IPS-18a (cell line): ENCODE results near the gene NRCAM.

Source experiments
- H3K27ac ChIP-seq: one replicate; pipeline ENCODE4 v1.5.1; 2013; ENCODE audit warnings: low read length
- H3K27me3 ChIP-seq: one replicate; pipeline ENCODE4 v1.6.1; 2013; ENCODE audit warnings: mild to moderate bottlenecking, low read length; ENCODE audit not compliant: control insufficient read depth, insufficient read depth
- H3K36me3 ChIP-seq: one replicate; pipeline ENCODE4 v1.6.1; 2013; ENCODE audit warnings: low read depth, low read length; ENCODE audit not compliant: control insufficient read depth
- H3K4me1 ChIP-seq: one replicate; pipeline ENCODE4 v1.6.1; 2013; ENCODE audit warnings: low read depth, low read length; ENCODE audit not compliant: control insufficient read depth
- H3K4me3 ChIP-seq: one replicate; pipeline ENCODE4 v1.5.1; 2013; ENCODE audit warnings: low read length
- H3K9ac ChIP-seq: one replicate; pipeline ENCODE4 v1.6.1; 2013; ENCODE audit warnings: mild to moderate bottlenecking, low read length, moderate library complexity
- H3K9me3 ChIP-seq: one replicate; pipeline ENCODE4 v1.6.1; 2013; ENCODE audit warnings: low read depth, low read length; ENCODE audit not compliant: control insufficient read depth

Gene NRCAM

GRCh38 chr7:108291791-108292440, 164.3 kb downstream of the NRCAM start:
- Histone ChIP-seq H3K27ac (no peak overlapping the region), H3K36me3 (no peaks in the 10 kb centered on the region), H3K4me3 (no peak overlapping the region), H3K9me3 (no peaks in the 10 kb centered on the region), H3K9ac (no peak overlapping the region), H3K27me3 (no peaks in the 10 kb centered on the region), H3K4me1 (peaks cover 19% of the 10 kb centered on the region)

DNA sequence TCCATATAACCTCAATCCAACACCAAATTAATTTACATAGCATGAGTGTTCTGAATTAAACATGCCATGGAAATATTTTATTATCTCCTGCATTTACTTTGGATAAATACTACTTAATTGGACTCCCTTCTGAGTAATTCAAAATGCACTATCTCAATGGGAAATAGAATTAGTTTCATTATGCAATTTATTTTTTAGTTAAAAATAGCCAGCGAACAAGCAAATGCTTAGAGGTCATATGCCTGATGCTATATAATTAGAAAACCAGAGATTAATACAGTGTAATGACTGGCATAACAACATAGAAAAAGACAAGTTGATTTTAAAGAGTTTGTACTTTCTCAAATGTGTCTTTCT, 165.1 kb downstream of the NRCAM start:
- no peak overlapping the region for H3K4me3 ChIP-seq
- no peak overlapping the region for H3K27ac ChIP-seq
- no peaks in the 10 kb centered on the region for H3K36me3 ChIP-seq
- H3K4me1 ChIP-seq, result peaks cover 19% of the 10 kb centered on the region
- H3K9me3 ChIP-seq, result no peaks in the 10 kb centered on the region
- H3K9ac ChIP-seq, result no peak overlapping the region
- no peaks in the 10 kb centered on the region for H3K27me3 ChIP-seq

DNA sequence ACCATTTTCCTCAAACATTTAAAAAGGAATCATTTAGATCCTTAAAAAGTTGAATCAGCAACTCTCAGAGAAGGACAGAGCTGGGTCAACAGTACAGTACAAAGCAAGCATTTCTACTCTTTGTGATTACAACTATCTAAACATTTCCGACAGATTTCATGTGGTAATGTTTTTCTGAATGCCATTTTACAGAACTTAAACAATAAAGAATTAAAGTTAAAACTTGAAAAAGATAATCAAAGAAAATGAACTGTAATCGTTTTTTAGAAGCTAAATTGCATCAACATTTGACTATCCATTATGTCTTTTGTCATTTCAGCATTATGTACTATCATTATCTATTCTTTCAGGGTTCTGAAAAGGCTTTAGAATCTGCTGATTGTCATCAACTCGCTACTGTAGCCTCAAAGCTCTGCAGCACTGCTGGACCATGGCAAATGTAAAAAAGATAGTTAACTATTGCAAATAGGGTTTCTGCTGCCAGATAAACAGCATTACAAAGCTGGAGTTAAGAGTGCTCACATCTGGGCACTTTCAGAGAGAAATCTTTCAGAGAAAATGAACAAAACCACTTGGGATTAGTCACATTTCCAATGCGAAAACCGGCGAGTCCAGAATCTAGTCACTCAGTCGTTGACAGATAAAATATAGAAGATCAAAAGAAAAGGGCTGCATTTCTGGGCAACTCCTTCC, 165.6 kb downstream of the NRCAM start:
- Histone ChIP-seq H3K4me1 (peaks cover 19% of the 10 kb centered on the region), H3K27ac (no peak overlapping the region), H3K9me3 (no peaks in the 10 kb centered on the region), H3K27me3 (no peaks in the 10 kb centered on the region), H3K4me3 (no peak overlapping the region), H3K36me3 (no peaks in the 10 kb centered on the region), H3K9ac (no peak overlapping the region)

GRCh38 chr7:108289852-108290251, 166.4 kb downstream of the NRCAM start:
- no peaks in the 10 kb centered on the region for H3K36me3 ChIP-seq
- H3K9ac ChIP-seq, result no peak overlapping the region
- no peaks in the 10 kb centered on the region for H3K27me3 ChIP-seq
- no peak overlapping the region for H3K27ac ChIP-seq
- H3K9me3 ChIP-seq, result no peaks in the 10 kb centered on the region
- no peak overlapping the region for H3K4me3 ChIP-seq
- peaks cover 19% of the 10 kb centered on the region for H3K4me1 ChIP-seq

GRCh38 chr7:108287857-108288256, 168.4 kb downstream of the NRCAM start:
- no peaks in the 10 kb centered on the region for H3K27me3 ChIP-seq
- peaks cover 14% of the 10 kb centered on the region for H3K4me1 ChIP-seq

DNA sequence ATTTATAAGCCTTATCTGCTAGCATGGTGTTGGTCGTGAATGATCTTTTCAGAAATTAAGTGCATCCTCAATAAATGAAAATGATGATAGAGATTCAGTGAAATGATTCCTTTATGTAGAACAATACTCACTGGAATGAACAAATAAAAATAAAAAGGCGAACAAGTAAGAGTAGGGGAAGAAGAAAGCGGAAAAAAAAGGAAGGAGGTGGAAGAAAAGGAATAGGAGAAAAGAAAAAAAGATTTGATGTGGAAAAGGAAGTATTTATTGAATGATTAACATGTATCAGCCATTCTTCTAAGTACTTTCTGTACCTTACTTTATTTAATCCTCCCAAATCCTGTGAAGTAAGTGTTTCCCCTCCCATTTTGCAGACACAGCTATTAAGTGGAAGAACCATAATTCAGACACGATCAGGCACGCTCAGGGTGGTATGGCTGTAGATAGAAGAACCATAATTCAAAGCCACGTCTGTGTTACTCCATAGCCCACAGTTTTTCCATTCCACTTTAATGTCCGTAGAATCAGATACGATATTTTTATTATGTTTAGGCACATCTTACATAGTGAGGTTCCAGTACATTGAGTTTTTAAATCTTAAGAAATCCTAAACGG, 169.8 kb downstream of the NRCAM start:
- H3K27me3 ChIP-seq, result no peaks in the 10 kb centered on the region
- H3K4me3 ChIP-seq, result no peak overlapping the region
- H3K9ac ChIP-seq, result no peak overlapping the region
- H3K9me3 ChIP-seq, result no peaks in the 10 kb centered on the region
- H3K4me1 ChIP-seq, result peaks cover 11% of the 10 kb centered on the region
- no peaks in the 10 kb centered on the region for H3K36me3 ChIP-seq
- H3K27ac ChIP-seq, result no peak overlapping the region

More at GRCh38 chr7:108287857-108288256, 168.4 kb downstream of the NRCAM start:
- Histone ChIP-seq H3K4me3 (no peak overlapping the region), H3K27ac (no peak overlapping the region), H3K9ac (no peak overlapping the region), H3K36me3 (no peaks in the 10 kb centered on the region), H3K9me3 (no peaks in the 10 kb centered on the region)

- Histone ChIP-seq H3K27me3 (no peaks in the 10 kb centered on the region), H3K27ac (no peak overlapping the region), H3K9ac (no peak overlapping the region), H3K9me3 (no peaks in the 10 kb centered on the region), H3K4me1 (peaks cover 7% of the 10 kb centered on the region), H3K4me3 (no peak overlapping the region), H3K36me3 (no peaks in the 10 kb centered on the region)
These were observed 170.5 kb downstream of the NRCAM start for GRCh38 chr7:108285778-108286177.

- no peak overlapping the region for H3K27ac ChIP-seq
- no peaks in the 10 kb centered on the region for H3K36me3 ChIP-seq
- no peaks in the 10 kb centered on the region for H3K9me3 ChIP-seq
- H3K9ac ChIP-seq, result no peak overlapping the region
- no peaks in the 10 kb centered on the region for H3K27me3 ChIP-seq
- H3K4me3 ChIP-seq, result no peak overlapping the region
- H3K4me1 ChIP-seq, result no peaks in the 10 kb centered on the region
These were observed 171.2 kb downstream of the NRCAM start for GRCh38 chr7:108285003-108285368.

DNA sequence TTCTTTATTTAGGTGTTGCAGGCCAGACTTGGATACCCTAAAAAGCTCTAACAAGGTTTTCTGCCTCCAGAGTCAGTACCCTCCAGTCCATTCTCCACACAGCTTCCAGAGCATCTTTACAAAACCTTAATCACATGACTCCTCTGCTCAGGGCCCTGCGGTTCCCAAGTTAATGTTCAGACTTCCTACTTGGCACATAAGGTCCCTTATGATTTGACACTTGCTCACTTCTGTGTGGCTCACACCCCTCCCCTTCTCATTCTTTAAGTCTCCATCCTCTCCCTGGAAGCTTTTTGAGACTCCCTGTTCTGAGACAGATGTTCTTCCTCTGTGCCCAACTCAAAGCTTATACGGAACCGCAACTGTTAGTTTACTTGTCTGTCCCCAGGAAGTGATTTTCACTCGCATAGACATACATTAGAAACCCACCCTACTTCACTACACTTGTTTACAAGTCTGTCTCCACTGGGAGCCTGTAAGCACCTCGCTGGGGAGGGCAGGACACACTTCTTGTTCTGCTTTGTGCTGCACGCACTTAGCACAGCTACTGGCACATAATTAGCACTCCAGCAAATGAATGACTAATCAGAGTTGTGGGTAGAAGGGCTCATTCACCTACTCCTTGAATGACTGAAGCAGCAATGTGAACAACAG, 171.8 kb downstream of the NRCAM start:
- no peak overlapping the region for H3K27ac ChIP-seq
- no peaks in the 10 kb centered on the region for H3K27me3 ChIP-seq
- H3K9me3 ChIP-seq, result no peaks in the 10 kb centered on the region
- no peaks in the 10 kb centered on the region for H3K4me1 ChIP-seq
- no peak overlapping the region for H3K9ac ChIP-seq
- H3K36me3 ChIP-seq, result no peaks in the 10 kb centered on the region
- no peak overlapping the region for H3K4me3 ChIP-seq

DNA sequence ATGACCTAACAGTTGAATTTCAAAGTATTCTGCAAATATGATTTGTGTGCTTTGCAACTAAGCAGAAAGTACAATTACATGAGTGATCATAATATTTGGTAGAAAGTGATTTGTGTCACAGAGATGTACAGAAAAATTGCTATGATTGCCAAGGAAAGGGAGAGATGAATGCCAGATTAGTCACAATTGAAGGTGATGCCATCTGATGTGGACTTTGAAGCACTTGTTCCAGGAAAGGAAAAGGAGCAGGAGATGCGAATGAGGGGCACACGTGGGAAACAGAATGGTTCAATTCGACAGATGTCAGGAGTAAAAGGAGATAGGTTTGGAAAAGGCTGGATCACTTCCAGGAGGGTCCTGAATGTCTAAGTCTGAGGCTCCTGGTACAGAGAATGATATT, 173.0 kb downstream of the NRCAM start:
- no peaks in the 10 kb centered on the region for H3K4me1 ChIP-seq
- no peaks in the 10 kb centered on the region for H3K36me3 ChIP-seq
- no peak overlapping the region for H3K4me3 ChIP-seq
- no peak overlapping the region for H3K27ac ChIP-seq
- H3K9me3 ChIP-seq, result no peaks in the 10 kb centered on the region
- H3K9ac ChIP-seq, result no peak overlapping the region
- H3K27me3 ChIP-seq, result no peaks in the 10 kb centered on the region

GRCh38 chr7:108282427-108282996, 173.7 kb downstream of the NRCAM start:
- Histone ChIP-seq H3K36me3 (no peaks in the 10 kb centered on the region), H3K4me1 (no peaks in the 10 kb centered on the region), H3K27me3 (no peaks in the 10 kb centered on the region), H3K4me3 (no peak overlapping the region), H3K9ac (no peak overlapping the region), H3K9me3 (no peaks in the 10 kb centered on the region), H3K27ac (no peak overlapping the region)
